ENCODE data around the gene ZIC4.

ZIC4 gene

DNA sequence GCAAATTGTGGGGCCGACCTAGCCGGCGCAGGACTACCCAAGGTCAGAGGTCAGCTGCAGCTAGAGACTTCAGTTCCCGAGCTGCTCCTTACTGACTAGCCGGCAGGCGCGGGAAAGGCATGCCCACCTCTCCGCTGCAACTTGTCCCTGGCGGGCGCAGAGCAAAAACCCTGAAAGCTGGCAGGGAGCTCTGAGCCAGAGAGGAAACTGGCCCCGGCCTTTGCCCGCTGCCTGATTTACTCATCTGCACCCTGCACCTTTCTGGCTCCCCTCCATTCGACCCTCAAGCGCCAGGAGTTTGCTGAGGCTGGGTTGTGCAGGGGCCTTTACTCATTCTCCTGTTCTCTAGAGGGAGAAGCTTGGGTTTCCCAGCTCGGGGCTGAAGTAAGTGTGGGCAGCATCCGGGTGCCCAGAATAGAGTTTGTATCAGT lies 1.5 kb downstream of the ZIC4 start:
- DNase-seq (ENCODE audit: low read depth) = no peak

DNA sequence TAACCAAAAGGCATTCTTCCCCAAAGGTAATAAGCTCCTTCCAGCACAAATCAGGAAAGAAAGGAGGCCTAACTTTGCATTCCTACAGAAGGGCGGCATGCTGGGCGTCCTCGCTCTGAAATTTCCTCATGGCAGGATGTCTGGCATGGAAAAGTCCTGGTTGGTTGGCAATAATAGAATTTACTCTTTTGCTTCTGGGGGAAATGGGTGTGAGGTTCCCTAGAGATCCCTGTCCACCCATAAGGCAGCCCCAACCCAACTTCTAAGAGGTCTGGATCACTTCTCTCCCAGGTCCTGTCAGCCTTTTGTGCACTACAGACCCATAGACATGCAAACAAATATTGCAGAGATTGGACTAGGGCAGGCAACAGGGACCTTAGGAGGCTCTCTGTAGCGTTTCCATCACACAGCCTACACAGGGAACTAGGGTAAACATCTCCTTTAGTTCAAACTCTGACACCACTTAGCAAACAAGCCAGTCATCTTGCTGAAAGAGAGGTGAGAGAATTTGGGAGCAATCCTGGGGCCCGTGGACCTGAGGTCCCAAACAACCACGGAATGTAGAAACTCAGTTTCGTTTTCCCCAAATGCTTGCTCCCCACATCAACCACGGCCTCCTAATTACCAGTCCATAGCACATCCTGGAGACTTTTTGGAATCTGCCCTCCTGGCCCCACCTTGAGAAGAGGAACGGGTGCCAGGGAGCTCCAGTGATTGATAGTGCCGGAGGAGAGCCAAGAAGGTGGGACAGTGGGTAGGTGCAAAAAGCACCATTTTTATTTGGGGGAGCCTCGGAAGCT lies 2.1 kb downstream of the ZIC4 start:
- no peak for DNase-seq (ENCODE audit: low read depth)

DNA sequence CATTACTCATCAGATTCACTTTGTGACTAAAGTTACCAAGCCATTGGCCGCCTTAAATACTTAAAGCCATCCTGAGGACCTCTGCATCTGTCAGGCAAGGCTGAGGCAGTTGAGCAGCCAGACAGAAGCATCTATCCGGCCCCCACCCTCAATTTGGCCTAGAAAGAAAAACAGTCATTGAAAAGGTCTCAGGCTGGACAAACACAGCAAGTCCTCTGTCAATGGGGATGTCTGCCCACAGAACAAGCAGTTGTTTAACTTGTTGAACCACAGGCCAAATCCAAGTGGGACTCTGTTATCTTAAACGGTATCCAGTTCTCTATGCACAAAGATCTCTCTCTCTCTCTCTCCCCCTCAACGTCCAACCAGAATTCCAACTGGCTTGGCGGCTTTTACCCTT lies 2.8 kb downstream of the ZIC4 start:
- no peak for DNase-seq (ENCODE audit: low read depth)

DNA sequence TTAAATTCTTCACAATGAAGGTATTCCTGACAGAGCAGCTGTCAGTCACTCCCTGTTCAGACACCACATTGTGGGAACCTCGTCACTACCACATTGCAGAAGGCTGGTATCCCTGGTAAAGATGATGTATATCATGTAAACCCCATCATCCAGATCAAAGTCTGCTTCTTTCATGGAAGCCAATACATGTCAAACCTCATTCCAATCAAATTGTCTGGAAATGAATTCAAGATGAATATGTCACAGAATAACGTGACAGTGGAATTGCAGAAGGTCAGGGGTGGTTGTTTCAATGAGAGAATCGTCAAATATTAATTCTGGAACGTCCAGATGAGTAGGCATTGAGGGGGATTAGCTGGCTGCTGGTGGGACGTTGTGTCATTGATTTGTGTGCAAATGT lies 4.2 kb downstream of the ZIC4 start:
- no peak for DNase-seq (ENCODE audit: low read depth)

DNA sequence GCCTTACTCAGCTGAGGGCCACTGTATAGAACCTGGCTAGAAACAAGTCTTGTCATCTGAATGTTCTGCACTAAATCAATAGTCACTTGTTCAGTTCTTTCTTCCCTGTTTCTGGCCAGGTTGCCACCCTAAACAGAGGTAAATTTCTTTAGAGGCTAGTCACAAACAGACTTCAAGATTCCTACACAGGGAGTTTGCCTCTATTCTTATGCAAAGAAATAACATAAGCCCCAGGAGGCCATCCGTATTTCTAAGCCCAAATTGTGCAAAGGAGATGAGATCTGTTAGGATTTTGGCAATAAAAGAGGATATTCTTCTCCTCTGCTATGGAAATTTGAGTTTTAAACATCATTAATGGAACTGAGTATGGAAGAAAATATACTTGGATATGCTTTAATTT lies 4.9 kb downstream of the ZIC4 start:
- no peak for DNase-seq (ENCODE audit: low read depth)

DNA sequence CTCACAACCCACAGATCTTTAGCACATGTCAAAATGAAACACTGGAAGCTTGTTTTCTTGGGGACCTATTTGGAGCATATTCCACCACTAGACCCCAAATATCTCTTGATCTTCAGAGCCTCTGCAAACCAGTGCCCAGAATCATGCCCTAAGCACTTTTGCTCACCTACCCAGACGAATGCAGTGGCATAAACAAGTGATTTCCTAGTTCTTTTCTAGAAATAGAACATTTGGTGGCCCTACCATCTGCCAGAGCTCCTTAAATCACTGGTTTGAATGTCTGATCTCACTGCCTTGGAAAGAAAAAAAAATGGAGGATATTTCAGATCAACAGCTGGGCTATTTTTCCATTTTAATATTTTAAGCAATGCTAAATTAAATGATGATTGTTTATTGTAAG lies 5.3 kb downstream of the ZIC4 start:
- DNase-seq (ENCODE audit: low read depth) = no peak

DNA sequence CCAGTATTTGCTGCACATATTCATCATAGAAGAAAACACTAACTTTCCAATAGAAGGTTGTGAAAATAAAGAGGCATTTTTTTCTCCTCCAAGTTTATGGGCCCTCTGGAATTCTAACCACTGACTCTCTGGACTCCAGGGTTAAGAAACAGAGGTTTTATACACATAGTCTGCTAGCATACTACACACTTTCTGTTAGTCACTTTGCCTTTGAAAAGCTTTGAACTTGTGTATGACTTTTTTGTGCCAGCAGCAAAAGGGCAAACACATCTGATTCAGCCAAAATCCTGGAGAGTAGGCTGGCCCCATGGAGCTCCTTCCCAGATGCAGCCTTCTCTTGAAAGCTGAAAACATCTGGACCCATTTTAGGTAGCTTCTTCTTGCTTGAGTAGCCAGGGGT lies 6.2 kb downstream of the ZIC4 start:
- no peak for DNase-seq (ENCODE audit: low read depth)

DNA sequence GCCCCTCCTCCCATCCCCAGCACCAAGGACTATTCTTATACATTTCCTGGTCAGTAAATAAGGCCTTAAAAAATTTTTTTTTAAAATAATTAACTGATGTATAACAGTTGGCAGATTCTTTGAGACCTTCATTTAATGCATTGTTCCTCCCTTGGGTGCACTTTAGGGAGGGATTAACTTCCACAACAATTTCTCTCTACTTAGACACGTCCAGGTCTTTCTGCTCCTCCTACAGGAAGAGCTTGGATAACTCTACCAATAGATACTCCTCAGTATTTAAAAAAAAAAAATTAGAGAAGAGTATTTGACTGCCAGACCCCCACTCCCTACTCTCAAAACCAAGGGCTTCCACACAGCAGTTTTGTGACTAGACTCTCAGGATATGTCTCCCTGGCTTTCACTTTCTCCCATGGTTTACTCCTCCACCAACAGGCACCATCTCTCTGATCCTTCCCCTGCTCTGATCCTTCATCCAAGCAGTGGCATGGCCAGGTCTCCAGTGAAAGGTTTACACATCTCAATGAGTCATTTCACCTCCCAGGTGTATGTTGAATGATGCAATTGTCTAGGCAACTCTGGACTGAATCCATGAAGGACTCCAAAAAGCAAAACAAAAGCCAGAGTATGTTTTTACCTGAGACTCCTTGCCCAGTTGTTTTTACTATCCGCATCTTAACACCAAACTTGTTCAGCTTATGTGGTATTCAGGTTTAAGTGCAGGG lies 7.4 kb downstream of the ZIC4 start:
- DNase-seq (ENCODE audit: low read depth) = no peak

DNA sequence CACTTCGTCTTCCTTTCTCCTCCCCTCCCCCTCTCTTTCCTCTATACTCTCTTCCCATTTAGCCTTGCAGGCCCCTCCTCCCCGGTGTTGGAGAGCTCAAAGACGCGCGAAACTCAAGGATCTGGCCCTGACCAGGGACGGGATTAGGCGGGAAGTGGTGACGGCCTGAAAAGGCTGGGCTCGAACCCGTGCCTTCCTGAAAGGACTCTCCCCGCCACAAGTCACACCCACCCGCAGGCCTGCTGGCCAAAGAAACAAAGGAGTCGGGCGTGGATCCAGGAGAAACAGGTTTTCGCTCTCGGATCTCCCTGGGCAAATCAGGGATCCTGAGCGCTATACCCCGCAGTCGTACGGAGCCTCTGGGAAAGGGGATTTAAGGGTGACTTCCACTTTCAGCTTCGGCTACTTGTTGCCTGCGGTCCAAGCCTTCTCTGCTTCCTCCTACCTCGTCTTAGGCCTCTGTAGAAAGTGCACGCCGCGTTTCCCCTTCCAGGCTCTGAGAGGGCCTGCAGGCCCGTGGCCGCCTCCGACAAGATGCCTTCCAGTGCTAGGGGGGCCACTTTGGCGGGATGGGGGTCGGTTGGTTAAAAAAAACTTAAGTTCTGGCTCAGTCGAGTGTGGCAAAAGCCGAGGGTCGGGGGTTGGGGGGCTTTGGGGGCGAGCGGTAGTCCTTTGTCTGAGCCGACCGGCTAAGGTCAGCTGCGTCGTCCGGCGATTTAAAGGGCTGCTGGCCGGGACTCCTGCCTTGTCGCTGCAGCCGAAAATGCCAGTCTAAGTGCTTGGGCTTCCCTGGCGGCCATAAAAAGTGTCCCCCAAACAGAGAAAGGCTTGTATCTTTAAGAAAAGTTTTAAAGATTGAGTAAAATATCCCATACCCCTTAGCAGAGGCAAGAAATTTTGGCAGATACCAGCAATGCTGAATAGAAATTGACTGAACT lies 8.2 kb downstream of the ZIC4 start:
- DNase-seq (ENCODE audit: low read depth) = no peak

DNA sequence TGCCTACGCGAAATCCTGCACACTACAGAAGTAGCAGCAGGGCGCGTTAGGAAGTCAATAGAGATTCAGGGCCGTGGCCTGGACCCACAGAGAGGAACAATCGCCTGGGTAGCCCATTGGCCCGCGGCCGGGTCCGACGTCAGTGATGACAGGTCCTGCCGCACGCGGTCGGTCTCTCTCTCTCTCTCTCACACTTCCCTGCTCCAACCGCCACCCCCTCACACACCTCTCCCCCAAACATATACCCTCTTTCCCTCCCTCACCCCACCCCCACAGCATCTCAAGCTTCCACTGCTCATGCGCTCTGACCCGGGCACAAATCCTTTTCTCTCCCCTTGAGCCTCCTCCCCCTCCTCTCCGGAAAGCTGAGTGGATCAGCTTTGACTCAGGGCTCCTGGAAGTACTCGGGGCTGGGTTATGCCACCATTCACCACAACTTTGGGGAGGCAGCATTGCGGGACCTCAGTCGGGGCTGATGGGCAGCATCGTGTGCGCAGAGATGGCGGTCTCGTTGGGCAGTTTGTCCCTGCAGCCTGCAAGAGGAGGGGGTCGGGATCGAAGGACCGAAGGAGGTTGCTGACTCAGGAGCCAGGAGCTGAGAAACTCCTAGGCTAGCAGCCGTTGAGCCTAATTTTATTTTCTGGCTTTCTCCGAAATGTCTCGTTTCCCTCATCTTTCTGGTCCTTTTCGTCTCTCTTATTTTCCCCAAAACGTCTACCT lies 9.0 kb downstream of the ZIC4 start:
- DNase-seq (ENCODE audit: low read depth) = no peak

DNA sequence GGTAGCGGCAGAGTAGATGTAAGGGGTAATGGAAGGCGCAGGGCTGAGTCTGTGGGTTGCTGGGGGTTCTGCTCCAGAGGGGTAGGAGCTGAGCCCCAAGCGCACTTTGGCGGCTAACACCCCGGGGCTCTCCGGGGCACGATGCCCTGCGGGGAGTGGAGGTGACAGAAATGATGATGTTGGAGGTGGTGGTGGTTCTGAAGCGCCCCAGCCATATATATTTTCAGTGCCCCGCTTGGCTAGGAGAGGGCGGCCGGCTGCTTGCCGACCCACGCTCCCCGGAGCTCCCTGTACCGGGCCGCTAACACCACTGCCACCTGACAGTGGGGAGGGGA lies 9.7 kb downstream of the ZIC4 start:
- no peak for DNase-seq (ENCODE audit: low read depth)

DNA sequence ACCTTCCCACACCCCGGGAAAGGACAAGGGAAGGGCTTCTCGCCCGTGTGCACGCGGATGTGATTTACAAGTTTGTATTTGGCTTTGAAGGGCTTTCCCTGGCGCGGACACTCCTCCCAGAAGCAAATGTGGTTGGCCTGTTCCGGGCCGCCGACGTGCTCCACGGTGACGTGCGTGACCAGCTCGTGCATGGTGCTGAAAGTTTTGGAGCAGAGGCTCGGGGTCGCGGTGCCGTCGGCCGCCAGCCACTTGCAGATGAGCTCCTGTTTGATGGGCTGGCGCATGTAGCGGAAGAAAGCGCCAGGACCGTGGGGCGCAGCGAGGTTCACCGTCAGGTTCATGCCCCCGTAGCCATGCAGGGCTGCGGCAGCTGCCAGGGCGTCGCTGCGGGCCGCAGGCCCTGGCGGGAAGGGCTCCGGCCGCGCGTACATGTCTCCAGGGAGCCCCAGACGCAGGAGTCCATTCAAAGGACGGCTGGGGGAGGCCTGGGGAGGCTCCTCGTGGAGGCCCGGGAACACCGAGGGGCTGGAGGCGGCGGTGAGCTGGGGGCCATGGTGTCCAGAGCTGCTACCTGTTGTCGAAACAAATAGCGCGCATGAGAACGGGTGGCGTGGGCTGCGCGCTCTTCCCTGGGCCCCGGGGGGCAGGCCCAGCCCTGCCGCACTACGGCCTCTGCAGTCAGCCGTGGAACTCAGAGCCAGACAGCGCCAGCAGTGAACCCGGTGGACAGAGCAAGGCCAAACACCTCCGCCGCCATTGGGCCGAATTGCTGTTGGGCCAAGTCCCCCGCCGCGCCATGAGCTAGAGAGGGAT lies 10.2 kb downstream of the ZIC4 start:
- no peak for DNase-seq (ENCODE audit: low read depth)

DNA sequence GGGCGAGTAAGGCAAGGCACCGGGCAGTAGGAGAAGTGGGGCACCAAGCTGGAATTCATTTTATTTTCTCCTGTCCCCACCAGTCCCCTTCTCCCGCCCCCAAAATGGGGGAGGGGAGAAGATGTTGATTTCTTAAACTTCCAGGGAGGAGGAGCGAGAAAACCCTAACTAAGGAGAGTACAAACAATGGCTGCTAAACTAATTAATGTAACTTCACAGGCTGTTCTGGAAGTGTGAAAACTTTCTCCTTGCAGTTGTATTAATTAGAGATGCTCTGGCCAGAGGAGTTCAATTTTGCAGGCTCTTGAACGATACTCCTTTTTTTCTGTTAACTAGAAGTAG lies 11.5 kb downstream of the ZIC4 start:
- no peak for DNase-seq (ENCODE audit: low read depth)

DNA sequence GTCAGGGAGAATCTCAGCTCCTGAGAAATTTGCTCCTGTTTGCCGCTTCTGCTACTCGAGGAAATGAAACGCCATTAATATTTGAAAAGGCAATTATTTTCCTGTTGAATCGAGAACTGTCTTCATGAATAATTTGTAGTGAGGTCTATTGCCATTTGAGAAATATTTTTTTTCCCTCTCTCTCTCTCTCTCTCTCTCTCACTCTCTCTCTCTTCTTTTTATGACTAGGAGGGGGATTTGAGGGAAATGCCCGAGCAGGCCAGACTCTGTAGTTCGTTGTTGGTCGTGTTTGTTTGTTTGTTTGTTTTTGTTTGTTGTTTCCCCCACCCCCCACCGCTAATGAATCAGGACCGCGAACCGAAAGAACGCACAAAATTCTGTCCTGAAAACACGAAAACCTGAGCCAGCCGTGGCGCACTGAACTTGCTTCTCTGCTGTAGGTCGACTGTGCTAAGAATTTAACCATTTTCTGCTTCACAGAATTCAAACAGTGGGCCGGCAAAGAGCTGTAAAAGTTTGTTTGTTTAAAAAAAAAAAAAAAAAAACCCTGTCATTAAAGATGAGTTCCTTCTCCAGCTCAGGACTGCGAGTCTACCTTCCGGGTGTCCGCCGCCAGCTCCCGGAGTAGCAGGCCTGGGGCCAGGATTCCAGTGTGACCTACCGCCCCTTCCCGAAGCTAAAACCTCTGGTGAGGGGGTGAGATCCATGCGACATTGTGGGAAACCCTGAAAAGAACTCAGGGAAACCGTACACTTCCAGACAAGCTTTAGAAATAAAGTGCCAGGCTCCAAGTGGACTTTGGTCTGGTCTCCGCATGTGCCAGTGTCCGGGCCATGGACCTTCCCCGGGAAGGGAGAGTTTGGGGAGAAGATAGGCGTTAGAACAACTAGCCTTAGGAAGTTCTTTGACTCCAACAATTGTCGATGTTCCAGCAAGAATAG lies 12.1 kb downstream of the ZIC4 start:
- DNase-seq (ENCODE audit: low read depth) = no peak

DNA sequence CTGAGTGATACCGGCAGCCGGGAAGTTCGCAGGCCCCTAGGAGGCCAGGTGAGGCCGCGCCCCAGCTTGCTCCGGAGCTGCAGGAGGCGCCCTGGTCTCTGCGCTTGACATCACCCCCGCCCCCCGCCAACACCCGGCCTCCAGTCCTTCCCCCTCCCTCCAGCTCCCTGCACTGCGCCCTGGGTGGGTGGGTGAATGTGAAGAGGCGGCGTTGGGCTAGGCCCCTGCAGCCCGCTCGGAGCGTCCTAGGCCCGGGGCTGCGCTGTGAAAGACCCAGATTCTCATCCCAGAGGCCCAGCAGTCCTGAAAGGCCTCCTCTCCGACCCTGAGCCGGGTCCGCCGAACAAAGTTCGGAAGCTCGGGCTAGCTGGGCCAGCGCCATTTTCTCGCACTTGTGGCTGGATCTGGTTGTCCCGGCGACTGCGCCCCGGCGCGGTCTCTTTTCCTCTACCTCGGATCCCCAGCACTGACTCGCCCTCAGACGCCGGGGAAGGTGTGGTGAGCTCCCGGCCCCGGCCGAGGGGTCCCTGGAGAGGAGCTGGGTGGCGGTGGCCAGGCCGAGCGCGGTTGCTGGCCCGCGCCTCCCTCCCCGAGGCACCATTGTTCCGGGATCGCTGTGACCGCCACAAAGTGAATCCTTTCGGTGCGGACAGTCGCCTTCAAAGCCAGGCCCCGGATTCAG lies 12.9 kb downstream of the ZIC4 start:
- no peak for DNase-seq (ENCODE audit: low read depth)

DNA sequence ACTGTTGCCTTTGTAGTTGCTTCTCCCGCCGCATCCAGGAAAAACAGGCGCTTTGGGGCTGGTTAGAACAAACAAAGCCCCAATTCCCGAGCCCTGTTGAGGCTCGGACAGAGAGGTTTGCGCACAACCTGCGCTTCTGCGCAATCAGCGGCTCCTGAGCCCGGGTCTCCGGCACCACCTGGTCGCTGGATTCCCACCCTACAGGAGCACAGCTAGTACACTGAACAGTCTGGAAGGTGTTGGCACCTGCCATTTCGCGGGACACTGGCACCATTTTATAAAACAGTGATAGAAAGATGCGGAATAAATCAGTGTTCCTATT lies 13.8 kb downstream of the ZIC4 start:
- no peak for DNase-seq (ENCODE audit: low read depth)

DNA sequence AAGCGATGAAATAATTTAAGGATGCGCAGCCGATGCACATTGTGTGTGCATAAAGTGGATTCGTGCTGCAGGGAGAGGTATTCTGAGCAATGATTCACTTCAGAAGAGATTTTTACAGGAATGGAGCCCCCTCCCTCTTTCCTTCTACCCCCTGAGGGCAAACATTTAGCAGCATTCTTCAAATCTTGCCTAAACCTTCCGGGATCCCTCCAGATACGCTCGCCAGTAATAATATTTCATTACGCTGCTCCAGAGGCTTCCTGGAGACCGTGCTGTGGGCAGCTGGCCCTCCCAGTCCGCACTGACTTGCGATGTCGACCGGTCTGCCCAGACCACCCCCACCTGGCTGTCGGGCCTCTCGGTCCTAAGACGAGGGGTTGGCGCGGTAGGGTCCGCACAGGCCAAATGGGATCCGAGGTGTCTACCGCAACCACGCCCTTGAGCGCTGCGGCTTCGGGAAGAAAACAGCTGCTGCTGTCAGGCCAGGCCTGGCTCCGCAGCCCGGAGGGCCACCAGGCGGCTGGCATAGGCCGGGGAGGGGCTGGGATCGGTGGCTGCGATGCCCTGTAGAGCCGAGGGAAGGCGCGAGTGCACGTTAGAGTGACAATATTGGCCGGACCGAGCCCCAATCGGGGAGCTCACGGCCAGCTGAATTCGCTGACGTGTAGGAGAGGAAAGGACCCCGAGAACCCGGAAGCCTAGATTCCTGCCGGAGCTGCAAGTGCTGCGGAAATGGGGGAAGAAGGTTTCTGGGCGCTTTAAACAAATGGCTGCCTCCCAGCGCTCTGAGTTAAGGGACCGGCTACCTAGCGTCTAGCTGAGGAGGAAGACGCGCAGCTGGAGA lies 14.3 kb downstream of the ZIC4 start:
- no peak for DNase-seq (ENCODE audit: low read depth)

DNA sequence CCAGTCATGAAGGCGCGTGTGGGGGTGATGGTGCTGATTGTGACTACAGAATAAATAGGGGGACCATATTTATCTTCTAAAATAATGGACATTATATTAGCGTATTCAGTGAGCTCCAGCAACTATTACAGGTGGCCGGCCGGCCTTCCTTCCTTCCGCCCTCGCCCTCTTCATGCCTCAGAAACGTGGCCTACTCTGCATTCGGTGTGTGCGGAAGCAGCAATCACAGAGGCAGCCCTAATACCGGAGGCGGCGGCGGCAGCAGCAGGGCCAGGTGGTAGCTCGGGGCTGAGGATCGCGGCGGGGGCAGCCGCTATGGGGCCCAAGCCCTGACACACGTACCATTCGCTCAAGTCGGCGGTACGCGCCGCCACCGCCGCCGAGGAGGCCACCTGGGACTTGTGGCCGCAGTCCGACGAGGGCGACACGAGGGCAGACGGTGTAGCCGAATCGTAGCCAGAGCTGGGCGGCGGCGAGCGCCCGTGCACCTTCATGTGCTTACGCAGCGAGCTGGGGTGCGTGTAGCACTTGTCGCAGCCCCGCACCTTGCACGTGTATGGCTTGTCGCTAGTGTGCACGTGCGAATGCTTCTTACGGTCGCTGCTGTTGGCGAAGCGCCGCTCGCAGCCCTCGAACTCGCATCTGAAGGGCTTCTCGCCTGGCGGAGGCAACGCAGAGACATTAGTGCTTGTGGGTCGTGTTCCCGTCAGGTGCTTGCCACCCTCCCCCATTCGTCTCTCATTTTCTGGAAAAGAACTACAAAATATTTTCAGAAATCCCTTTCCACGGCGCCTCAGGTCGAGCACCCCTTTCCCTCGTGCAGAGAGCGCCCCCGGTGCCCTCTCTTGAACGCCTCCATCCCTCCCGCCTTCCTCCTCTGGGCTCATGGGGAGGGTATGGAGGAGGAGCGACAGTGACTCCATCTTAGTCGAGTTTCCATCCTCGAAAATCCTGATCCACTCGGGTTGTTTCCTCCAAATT lies 15.5 kb downstream of the ZIC4 start:
- no peak for DNase-seq (ENCODE audit: low read depth)

Data from activated gamma-delta T cell treated with anti-CD3 and anti-CD28 coated beads, Interleukin-2, amount 50 U/mL, for 16 hours (primary cell).